GM19023 (cell line): ENCODE measurements around the gene DYNC1LI1.
A peak's percentile ranks its signal among the peaks of the same experiment; 100 is the strongest.
"Not testable (repeated sequence)": the region's sequence is repeated elsewhere in the genome, so short reads cannot be mapped to it uniquely, and the experiment has no call there.

ENCODE experiments used
- ATAC-seq: cut with Tn5 transposase; IDR thresholded peaks from one replicate; pipeline ENCODE4 v1.9.1; 2021; ENCODE audit warnings: mild to moderate bottlenecking, moderate library complexity; ENCODE audit not compliant: unreplicated experiment

The DYNC1LI1 gene

DNA sequence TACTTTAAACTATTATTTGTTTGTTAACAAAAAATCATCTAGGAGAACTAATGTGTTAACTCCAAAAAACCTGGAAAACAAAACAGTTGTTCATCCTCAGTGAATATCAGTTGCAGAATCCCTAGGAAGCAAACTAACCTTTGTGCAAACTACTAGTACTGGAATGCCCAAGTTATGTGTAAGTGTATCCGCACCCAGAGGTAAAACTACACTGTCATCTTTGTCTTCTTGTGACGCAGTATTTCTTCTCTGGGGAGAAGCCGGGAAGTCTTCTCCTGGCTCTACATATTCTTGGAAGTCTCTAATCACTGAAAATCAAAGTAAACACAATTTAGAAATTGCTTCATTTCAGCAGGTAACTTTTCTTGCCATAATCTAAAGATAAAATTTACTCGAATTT is 29.8 kb downstream of the DYNC1LI1 start:
- ATAC-seq, result no peak

DNA sequence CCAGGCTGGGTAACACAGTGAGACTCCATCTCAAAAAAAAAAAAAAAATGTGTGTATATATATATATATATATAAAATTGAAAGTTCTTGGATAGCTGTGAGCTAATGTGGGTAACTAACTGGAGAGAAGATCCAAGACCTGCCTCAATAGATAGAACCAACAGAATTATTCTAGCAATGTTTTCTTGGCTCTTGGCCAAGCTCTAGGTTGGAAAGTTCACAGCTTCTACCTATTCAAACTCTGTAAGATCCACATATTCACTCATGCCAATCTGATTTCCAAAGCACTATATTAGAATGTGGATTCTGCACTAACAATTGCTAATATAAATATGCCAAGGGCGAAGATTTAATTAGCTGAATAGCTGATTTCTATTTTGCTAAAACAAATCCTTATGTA is 38.2 kb downstream of the DYNC1LI1 start:
- no peak for ATAC-seq

DNA sequence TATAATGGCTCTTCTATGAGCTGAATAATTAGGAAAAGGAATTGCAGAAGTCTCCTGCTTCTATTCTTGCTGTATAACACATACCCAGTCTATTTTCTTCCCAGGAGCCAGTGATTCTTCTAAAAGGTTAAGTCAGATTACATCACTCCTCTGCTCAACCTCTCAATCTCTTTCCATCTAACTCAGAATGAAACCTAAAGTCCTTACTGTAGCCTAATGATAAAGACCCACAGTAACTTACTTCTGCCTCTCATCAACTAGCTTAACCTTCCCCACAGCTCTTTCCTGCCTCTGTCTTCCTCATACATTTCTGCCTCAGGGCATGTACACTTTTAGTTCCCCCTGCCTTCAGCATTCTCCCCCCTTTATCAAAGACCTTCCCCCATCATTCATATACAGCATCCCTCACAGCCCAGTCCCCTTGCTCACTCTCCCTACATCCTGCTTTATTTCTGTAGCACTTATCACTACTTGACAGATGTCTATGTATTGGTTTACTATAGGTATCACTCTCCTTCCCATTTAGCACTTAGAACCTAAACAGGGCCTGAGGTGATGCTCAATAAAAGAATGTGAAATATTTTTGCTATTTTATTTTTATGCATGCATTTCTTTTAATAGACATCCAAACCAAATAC is 39.5 kb downstream of the DYNC1LI1 start:
- no peak for ATAC-seq

DNA sequence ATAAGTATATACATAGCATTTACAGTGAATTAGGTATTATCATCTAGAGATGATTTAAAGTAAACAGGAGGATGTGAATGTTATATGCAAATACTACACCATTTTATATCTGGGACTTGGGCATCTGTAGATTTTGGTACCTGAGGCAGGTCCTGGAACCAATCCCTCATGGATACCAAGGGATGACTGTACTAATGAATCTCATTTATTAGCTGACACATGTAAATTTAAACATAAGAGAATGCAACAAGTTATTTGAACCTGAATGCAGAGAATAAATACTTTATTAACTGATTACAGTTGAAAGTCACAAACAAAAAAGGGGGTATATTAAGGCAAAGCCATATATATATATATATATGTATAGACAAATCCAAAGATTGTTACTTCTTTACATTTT is 44.9 kb downstream of the DYNC1LI1 start:
- ATAC-seq, result no peak

DNA sequence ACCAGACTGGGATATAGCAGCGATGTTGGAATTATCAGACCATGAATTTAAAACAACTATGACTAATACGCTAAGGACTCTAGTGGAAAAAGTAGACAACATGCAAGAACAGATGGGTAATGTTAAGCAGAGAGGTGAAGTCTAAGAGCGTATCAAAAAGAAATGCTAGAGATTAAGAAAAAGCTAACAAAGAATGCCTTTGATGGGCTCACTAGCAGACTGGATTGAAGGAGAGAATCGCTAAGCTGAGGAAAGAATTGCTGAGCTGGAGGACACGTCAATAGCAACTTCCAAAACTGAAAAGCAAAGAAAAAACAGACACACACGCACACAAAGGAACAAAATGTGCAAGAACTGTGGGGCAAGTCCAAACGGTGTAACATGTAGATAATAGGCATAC is 48.0 kb downstream of the DYNC1LI1 start:
- ATAC-seq, result no peak

DNA sequence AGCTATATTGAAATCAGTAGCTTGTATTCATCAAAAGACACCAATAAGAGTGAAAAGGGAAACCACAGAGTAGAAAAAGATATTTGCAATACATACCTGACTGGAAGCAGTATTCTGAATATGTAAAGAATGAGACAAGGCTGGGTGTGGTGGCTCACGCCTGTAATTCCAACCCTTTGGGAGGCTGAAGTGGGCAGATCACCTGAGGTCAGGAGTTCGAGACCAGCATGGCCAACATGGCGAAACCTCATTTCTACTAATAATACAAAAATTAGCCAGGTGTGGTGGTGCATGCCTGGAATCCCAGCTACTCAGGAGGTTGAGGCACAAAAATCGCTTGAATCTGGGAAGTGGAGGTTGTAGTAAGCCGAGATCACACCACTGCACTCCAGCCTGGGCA is 51.7 kb downstream of the DYNC1LI1 start:
- ATAC-seq, result not testable (repeated sequence)

DNA sequence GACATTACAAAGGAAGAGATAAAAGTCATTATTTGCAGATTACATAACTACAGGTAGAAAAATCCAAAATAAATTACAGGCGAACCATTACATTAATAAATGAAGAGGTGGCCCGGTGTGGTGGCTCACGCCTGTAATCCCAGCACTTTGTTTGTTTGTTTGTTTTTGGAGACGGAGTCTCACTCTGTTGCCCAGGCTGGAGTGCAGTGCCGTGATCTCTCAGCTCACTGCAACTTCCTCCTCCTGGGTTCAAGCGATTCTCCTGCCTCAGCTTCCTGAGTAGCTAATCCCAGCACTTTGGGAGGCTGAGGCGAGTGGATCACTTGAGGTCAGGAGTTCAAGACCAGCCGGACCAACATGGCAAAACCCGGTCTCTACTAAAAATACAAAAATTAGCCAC is 53.9 kb downstream of the DYNC1LI1 start:
- ATAC-seq, result not testable (repeated sequence)

DNA sequence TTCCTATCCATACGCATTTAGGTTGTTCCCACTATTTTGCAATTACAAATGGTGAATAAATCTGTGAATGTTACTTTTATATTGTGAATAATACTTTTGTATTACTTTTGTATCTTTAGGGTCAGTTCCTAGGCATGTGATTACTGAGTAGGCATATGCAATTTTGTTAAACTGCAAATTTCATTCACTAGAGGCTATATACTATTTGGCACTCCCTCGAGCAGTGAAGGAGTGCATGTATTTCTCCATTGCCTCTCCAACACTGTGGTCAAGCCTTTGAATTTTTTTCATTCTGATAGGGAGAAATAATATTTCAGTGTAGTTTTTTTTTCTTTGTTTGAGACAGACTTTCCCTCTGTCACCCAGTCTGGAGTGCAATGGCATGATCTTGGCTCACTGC is 59.7 kb downstream of the DYNC1LI1 start:
- ATAC-seq, result no peak

DNA sequence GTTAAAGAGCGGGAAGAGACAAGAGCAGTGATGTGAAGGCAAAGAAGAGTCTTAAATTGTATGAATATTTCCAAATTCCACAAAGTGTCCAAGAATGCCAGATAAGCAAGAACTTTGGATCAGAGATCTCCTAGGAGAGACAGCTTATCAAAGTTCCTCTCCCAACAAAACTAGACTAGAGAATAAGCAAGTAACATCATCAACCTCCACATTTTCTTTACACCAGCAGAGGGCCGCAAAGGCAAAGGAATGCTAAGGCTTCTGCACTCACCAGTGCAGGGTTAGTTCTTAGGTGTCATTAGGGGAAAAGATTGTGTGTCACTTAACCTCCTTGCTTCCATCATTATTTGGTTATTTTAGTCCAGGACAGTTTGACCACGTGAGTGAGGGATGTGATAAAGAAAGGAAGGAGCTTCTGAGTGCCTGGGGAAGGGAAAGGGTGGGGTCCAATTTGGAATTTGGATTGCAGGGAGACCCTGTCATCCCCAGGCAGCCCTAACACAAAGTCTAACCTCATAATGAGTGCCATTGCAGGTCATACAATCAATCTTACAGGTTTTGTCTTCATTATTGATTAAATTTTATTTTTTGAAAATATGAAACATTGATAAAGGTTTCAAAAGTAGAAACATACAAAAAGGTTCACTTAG is 60.5 kb downstream of the DYNC1LI1 start:
- peak; percentile 76 for ATAC-seq

DNA sequence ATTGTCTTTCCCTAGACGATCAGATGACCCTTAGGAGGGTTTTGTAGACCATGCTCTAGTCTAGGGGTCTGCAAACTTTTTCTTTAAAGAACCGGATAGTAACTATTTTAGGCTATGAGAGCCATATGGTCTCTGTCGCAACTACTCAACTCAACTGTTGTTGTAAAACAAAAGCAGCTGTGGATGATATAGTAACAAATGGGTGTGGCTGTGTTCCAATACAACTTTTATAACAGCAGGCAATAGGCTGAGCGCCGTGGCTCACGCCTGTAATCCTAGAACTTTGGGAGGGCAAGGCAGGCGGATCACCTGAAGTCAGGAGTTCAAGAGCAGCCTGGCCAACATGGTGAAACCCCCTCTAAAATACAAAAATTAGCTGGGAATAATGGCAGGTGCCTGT is 61.9 kb downstream of the DYNC1LI1 start:
- ATAC-seq, result no peak

DNA sequence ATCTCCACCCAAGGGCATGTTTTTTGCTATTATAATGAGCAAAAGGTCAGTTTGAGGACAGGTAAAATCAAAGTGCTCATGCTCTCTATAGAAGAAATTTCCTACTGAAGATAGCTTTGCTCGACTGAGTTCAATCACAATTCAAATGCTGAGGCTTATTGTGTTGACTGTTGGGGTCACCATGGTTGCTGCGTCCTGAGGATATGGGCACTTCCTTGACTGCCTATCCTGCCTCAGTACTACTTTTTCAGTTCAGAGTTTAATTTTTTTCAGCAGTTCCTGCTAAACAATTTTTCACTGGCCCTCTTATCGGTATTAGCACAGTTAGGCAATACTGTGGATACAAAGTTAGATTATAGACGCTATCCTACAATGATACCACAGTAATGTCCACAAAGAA is 64.2 kb downstream of the DYNC1LI1 start:
- ATAC-seq, result no peak

DNA sequence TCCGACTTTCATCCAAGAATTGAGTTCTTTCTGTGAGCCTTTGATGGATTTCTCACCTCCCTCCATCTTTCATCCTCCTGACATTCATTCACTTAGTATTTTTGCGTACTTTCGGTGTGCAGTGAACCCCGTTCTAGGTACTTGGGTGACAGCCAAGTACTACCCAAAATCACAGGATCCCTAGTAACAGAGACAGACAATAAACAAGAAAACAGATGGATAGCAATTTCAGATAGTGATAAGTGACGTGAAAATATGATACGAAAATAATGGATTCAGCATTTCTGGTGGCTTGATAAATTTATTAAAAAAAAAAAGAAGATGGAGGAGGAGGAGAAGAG is 67.7 kb downstream of the DYNC1LI1 start:
- peak; percentile 18 for ATAC-seq

DNA sequence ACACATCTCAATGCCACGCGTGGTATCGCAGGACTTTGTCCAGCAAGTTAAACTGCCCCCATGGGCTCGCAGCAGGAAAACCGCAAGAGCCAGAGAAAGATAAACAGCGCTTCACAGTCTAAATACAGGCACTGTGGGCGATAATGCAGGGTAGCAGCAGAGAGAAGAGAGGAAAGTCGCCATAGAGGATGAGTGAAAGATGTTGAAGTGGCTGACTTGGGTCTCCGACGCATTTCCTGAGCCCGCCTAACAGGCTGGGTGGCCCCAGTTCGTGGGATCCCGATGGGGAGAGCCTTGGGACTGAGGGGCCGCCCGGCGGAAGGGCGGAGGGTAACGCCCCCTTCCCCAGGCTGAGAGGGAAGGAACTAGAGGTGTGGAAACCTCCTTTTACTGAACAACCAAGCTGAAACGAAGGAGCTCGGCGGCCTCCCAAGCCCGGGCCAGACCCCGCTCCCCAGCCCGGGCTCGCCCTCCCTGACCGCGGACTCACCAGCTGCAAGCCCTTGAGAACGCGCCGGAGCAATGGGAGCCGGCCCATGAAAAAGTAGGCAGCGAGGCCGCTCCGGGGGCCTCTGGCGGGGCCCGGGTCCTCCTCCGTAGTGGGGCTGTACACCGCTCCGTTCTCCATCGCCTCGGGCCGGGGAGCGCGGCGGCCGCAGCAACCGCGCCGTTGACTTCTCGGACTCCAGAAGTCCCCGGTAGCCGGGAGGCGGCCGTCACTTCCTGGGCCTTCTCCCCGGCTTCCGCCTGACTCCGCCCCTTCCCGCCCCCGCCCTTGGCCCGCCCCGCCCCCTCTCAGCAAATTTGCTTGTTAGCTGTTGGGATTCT is 68.3 kb downstream of the DYNC1LI1 start, which contains the start of gene CMTM6:
CMTM6 (minus strand) TSS at position 735 of the 828 bp plus-strand sequence; CDS start at position 628, 107 bp downstream.
- ATAC-seq, result peak; percentile 88

DNA sequence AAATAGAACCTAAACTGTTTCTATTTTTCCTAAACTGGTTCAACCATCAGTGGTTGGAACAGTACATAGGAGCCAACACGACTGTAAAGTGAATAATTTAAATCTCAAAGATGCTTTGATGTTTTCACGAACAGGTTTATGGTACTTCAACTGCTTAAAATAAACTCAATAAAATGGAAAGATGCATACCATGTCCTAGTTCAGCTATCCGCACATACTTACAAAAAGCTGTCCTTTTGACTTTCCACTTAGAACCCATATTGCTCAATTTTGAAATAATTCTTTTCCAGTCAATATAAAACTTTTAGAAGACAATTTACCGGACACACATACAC is 68.9 kb downstream of the DYNC1LI1 start:
- ATAC-seq, result no peak

DNA sequence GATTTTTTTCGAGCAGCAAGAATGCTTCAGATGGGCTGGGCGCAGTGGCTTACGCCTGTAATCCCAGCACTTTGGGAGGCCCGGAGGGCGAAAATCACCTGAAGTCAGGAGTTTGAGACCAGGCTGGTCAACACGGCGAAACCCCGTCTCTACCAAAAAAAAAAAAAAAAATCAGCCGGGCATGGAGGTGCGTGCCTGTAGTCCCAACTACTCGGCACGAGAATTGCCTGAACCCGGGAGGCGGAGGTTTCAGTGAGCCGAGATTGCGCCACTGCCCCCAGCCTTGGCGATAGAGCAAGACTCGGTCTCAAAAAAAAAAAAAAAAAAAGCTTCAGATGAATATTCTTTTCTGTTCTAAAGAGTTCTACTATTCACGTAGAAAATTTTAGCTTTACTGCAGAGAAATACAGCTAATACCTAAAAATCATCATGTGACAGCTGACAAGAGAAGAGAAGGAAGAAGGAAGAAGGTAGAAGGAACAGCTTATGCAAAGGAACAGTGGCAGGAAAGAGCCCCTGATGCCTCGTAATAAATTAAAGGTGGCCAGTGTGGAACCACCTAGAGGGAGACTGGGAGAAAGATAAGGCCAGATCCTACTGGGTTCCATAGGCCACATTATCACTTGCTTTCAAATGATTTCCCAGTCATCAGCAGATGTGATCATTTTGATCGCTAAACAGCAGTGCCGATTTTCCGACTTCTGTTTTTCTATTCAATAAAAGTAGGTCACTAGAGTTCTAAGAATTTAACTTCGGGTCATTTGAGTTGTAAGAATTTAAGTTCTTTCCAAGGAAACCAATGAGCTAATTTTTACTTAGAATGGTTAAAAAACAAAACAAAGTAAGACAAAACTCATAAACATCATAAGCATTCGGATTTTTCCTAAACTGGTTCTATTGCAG is 69.5 kb downstream of the DYNC1LI1 start:
- no peak for ATAC-seq

DNA sequence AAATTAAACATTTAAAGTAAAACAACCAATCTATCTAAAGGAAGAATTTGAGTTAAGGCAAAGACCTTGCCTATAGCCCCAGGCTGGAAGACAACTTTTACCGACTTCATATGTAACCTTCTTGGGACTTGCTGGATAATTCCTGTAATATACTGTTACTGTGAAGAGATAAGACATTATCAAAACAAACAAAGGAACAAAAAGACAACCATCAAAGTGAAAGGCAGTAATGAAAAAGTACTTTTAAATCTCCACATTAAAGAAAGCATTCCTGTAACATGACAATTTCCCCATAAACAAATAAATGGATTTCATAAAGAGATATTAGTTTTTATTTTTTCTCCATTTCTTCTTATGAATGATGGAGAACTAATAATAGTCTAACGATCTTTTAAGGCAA is 70.4 kb downstream of the DYNC1LI1 start:
- ATAC-seq, result no peak

DNA sequence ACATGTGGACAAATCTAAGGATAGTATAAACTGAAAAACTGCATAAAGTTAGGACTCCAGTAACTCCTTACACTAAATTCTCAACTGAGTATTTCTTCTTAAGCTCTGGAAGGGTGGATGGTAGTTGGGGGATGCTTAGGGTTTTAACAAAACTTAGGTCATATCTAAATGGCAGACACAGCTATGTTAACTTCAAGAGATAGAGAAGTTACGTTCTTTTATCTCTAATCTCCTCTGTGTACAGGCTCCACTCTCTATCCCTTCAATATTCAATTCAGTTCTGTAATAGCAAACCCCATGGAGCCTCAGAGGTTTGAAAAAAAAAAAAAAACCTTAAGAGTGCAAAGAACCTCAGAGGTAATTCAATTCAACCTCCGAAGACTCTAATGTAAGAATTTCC is 71.1 kb downstream of the DYNC1LI1 start:
- ATAC-seq, result no peak

DNA sequence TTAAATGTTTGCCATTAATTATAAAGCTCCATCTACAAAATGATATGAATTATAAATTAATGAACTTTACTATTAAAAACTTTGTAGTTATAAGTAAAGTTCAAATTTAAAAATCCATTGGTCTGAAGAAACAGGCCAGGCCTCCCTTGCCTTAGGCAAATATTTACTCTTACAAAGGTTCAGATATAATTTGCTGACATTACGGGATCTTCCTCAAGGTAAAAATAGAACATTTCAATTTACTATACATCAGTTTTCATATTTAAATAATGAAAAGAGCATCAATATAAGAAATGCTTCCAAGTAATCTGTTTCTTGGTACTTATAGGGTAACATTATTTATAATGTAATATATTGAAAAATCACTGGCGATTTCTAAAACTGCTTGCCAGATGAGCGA is 71.7 kb downstream of the DYNC1LI1 start:
- ATAC-seq, result no peak

DNA sequence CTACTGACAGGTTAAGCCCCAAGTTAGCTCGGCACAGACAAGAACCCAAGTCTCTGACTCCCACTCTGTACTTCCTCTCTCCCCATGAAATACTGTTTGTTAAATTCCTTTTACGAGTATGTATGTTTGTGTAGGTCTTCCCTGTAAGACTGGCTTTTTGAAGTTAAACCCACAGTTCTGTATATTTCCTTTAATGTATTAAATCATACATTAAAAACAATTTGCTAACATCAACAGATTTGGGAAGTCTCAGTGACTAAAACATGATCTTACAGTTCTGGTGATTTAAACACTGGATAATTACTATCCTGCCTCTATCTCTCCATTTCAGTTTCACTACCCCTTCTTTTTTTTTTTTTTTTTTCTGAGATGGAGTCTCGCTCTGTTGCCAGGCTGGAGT is 72.4 kb downstream of the DYNC1LI1 start:
- no peak for ATAC-seq

DNA sequence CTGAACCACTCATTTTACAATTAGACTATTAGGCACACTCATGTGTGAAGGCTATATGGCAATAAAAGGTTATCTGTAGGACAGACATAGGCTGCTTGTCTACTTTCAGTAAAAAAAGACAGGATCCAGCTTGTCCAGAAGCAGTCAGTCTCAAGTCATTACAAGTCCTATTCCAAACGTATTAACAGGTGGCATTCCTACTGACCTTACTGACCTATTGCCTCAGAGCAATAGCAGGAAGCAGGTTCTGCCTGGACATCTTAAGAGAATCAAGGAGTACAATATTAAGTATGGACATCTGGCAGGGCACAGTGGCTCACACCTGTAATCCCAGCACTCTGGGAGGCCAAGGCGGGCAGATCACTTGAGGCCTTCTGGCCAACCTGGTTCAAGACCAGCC is 75.0 kb downstream of the DYNC1LI1 start:
- no peak for ATAC-seq

DNA sequence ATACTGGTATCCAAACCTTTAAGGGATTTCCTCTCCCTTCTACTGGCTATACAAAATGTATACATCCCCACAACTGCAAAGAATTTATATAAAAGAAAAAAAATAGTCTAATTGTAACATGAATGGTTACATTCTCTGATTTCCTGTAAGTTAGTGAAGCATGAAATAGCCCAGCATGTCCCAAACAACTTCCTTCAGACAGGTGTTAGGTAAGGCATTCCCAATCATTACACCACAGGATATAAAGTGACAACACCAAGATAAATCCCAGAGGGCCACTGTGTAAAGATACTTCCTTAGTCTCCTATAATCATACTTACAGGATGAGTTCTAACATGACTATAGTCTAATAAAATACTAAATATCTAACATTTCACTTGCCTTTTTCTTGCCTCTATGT is 75.6 kb downstream of the DYNC1LI1 start:
- ATAC-seq, result no peak
